Kidney epithelial cell (primary cell): Measurements from ENCODE around the gene EIPR1. TPM values are rescaled to one million over a fixed set of nuclear protein-coding genes. Genes with fewer than 3 reads are reported as not detected.
"Not testable (repeated sequence)": the region's sequence is repeated elsewhere in the genome, so short reads cannot be mapped to it uniquely, and the experiment has no call there.

ENCODE experiments used
- DNase-seq: peaks from one replicate; pipeline ENCODE4 v3.0.0-alpha.2; 2010; ENCODE audit warnings: low read depth
- H3K27me3 ChIP-seq: 2 replicates; pipeline ENCODE4 v1.6.0; 2011; ENCODE audit warnings: low read length; ENCODE audit not compliant: control insufficient read depth, insufficient read depth
- H3K36me3 ChIP-seq: 2 replicates; pipeline ENCODE4 v1.5.1; 2011; ENCODE audit warnings: low read length; ENCODE audit not compliant: control insufficient read depth, insufficient read depth
- H3K4me3 ChIP-seq: 2 replicates; pipeline ENCODE4 v1.5.1; 2011; ENCODE audit warnings: low read depth, mild to moderate bottlenecking, control low read depth, low read length
- CTCF ChIP-seq: IDR thresholded peaks from 2 replicates; pipeline ENCODE4 v1.5.1; 2011; ENCODE audit warnings: mild to moderate bottlenecking, moderate library complexity, low read length, control low read depth, inconsistent platforms; ENCODE audit not compliant: insufficient read depth, poor library complexity, severe bottlenecking
- total RNA-seq: library from RNA; depleted of rRNA; stranded (reverse); fragments of >200 nt; gene quantifications from 2 replicates; pipeline ENCODE4 v1.2.3, GENCODE V29; 2015

Gene EIPR1
- total RNA-seq, 1 donor from 2014 or later = 67.2 TPM

GRCh38 chr2:3200420-3200939, 177.1 kb downstream of the EIPR1 start:
- peaks cover 1% of the 10 kb centered on the region for H3K36me3 ChIP-seq

GRCh38 chr2:3199627-3200345, 177.8 kb downstream of the EIPR1 start:
- Histone ChIP-seq H3K27me3 (no peaks in the 10 kb centered on the region), H3K36me3 (peaks cover 1% of the 10 kb centered on the region), H3K4me3 (no peak overlapping the region)
- TF ChIP-seq CTCF = no peak
- DNase-seq = no peak

More at GRCh38 chr2:3200420-3200939, 177.1 kb downstream of the EIPR1 start:
- no peak for DNase-seq
- Histone ChIP-seq H3K4me3 (no peak overlapping the region), H3K27me3 (no peaks in the 10 kb centered on the region)
- no peak for TF ChIP-seq CTCF

DNA sequence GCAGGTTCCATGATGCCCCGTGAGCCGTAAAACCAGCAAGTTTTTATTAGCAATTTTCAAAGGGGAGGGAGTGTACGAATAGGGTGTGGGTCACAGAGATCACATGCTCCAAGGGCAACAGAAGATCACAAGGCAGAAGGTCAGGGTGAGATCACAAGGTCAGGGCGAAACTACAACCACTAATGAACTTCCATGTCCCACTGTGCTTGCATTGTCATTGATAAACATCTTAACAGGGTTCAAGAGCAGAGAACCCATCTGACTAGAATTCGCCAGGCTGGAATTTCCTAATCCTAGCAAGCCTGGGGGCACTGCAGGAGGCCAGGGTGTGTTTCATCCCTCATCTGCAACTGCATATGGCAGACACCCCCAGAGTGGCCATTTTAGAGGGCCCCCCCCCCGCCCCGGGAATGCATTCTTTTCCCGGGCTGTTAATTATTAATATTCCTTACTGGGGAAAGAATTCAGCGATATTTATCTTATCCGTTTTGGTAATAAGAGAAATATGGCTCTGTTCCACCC, 178.9 kb downstream of the EIPR1 start:
- H3K36me3 ChIP-seq, H3K27me3 ChIP-seq, DNase-seq, H3K4me3 ChIP-seq: not testable (repeated sequence)

DNA sequence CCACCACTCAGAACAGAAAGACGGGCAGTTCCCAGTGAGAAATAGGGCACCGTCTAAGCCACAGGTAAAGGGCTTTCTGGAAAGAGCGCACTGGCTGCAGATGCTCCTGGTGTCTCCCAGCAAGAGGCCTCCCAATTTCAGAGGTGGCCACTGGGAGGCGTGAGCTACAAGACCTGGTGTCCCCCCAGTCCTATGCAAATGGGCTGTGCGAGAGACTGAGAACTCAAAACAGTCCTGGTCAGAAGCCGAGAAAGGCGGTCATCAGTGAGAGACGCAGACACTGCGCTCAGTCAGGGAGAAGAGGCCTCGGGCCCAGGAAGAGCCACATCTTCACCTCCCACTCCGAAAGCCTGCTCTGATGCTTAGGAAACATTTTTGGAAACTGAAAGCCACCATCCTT, 179.5 kb downstream of the EIPR1 start:
- no peaks in the 10 kb centered on the region for H3K27me3 ChIP-seq
- no peak for TF ChIP-seq CTCF
- no peak for DNase-seq
- no peaks in the 10 kb centered on the region for H3K36me3 ChIP-seq
- no peak overlapping the region for H3K4me3 ChIP-seq

DNA sequence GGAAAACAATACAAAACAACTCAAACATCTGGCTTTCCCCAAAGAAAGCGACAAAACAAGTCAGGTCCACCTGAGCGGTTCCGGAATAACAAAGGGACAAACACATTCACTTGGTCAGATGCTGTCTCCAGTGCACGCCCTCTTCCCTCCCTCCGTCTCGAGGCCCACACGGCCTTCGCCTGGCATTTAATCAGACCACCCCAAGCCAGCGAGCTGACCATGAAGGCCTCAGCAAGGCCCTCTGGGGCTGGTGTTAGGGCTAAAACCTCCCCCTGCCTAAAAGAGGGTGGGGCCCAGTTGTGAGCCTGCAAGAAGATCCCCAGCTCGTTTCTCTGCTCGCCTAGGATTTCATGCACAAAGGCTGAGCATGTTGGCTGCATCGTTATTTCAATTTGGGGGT, 180.3 kb downstream of the EIPR1 start:
- no peak for TF ChIP-seq CTCF
- Histone ChIP-seq H3K36me3 (no peaks in the 10 kb centered on the region), H3K27me3 (no peaks in the 10 kb centered on the region), H3K4me3 (no peak overlapping the region)
- DNase-seq = no peak

DNA sequence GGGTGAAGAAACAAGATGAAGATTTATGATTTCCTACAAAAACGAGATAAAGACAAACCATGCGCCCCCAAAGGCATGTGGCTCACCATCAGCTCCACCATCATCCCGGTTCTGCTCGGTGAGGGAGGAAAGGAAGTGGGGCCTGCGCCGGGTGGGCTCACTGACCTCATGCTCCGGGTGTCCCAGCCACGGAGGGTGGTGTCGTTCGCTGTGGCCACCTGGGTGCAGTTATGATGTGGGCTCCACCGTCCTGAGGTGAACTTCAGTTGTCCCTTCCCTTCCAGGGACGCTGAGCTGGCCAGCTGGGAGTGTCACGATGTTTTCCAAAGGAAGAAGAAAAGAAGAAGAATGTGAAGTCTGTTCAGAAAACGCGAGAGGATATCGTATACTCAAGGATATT, 180.9 kb downstream of the EIPR1 start:
- no peak overlapping the region for H3K4me3 ChIP-seq
- TF ChIP-seq CTCF = no peak
- H3K27me3 ChIP-seq = no peaks in the 10 kb centered on the region
- H3K36me3 ChIP-seq = peaks cover 1% of the 10 kb centered on the region
- no peak for DNase-seq
